Measurements from ENCODE around the gene PHF12. TPM values are rescaled to one million over a fixed set of nuclear protein-coding genes. Genes with fewer than 3 reads are reported as not detected.
A peak's percentile ranks its signal among the peaks of the same experiment; 100 is the strongest.
"Not testable (repeated sequence)": the region's sequence is repeated elsewhere in the genome, so short reads cannot be mapped to it uniquely, and the experiment has no call there.

The PHF12 gene
- total and polyA plus RNA-seq, 8 donors, result 8.3 to 206 (median 24.7) TPM

DNA sequence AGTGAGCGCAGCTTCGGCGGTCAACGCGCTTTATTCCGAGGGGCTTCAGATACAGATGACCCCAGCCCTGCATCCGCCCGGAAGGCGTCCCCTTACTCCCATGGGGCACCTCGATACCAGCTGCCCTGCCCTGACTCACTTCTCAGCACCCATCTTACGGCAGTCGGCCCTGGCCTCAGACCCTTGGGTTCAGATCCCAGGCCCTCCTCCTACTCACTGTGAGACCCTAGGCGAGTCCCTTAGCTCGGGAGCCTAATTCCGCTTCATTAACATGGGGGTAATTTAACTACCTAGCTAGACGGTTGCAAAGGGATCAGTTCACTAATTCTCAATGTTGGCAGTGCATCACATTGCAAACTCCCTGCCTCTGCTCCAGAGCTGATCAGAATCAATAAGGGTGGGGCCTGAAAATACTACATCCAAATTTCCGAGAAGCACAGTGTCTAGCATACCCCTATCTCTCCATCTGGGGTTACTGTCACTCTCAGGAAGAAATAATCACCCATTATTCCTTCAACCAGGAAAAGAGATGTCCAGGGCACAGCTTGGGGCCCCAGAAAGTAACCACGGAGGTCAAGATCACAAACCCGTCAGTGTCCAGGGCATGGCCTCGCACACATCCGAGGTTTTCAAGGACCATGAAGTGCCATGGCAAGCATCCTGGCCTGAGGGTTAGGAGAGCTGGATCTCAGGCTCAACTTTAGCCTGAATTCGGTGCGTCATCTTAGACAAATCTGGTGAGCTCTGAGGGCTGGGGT is 53.4 kb downstream of the PHF12 start:
- H3K4me3 ChIP-seq, result peak overlapping the region; percentile 90 to 98 (median 92)
- no peak for DNase-seq
- H3K36me3 ChIP-seq, result no peaks in the 10 kb centered on the region
- intact Hi-C loops (cut with DNase I; ENCODE audit: low total_unique reads), result no loop called here
- H3K4me1 ChIP-seq, result peaks cover 24 to 68% (median 50%) of the 10 kb centered on the region in 4 donors
- 17 to 28% (median 21%) methylated on average over 13 to 23 of the region's 23 CpGs for WGBS, 5 donors
- TF ChIP-seq, protein P1, sequence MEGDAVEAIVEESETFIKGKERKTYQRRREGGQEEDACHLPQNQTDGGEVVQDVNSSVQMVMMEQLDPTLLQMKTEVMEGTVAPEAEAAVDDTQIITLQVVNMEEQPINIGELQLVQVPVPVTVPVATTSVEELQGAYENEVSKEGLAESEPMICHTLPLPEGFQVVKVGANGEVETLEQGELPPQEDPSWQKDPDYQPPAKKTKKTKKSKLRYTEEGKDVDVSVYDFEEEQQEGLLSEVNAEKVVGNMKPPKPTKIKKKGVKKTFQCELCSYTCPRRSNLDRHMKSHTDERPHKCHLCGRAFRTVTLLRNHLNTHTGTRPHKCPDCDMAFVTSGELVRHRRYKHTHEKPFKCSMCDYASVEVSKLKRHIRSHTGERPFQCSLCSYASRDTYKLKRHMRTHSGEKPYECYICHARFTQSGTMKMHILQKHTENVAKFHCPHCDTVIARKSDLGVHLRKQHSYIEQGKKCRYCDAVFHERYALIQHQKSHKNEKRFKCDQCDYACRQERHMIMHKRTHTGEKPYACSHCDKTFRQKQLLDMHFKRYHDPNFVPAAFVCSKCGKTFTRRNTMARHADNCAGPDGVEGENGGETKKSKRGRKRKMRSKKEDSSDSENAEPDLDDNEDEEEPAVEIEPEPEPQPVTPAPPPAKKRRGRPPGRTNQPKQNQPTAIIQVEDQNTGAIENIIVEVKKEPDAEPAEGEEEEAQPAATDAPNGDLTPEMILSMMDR (IDR thresholded peaks at IDR 0.05), result no peak
- TF ChIP-seq POLR2A (IDR thresholded peaks at IDR 0.05) (no peak), POLR2AphosphoS5 (IDR thresholded peaks at IDR 0.05) (no peak), EP300 (IDR thresholded peaks at IDR 0.05) (no peak)
- H3K27me3 ChIP-seq, result no peaks in the 10 kb centered on the region
- no peaks in the 10 kb centered on the region for H3K9me3 ChIP-seq
- H3K27ac ChIP-seq, result peak overlapping the region; percentile 91 to 97 (median 95)

DNA sequence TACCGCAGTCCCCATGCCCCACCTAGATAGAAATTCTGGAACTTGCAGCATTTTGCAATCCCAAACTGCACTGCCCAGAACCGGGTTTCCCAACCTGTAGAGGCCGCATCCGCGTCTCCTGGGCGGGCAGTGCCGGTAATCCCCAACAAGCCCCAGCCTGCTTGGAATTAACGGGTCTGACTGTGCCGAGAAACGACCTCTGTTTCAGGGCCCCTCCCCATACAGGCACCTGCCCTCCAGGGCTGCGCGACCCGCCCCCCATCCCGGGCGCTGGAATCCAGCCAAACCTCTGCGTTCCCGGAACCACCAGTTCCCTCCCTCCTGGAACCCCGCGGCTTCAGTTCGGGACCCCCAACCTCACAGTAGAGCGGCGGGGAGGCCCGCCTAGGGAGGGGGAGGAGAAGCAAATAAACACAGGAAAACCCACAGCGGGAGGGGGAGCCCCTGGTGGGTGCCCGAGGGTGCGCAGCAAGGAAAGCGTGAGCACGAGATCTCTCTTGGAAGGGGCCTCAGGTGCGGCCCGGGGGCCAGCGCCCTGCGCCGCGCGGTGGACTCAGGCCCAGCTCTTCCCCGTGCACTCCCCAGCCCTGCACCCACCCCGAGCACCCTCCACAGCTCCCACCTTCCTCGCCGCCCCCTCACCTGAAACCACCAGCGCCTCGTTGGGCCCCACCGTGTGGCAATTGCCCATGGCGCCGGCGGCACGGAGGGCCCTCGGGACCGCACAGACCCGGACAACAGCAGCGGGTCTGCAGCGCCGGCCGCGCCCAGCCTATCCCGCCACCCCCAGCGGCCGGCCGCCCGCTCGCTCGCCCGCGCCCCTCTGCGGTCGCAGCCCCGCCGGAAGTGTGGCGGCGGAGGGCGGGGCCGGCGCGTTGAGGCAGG is 54.2 kb downstream of the PHF12 start, which contains the start of gene FLOT2:
Gene FLOT2, minus strand, starts transcription at position 850 of the 885 bp plus-strand sequence. Its CDS starts 159 bp downstream, at position 691.
- H3K27ac ChIP-seq, result peak within 1 kb of the TSS; percentile 91 to 97 (median 95)
- H3K4me1 ChIP-seq, result peaks cover 25 to 74% (median 54%) of the 10 kb centered on the region in 4 donors
- no peaks in the 10 kb centered on the region for H3K36me3 ChIP-seq
- peak within 1 kb of the TSS; percentile 90 to 98 (median 92) for H3K4me3 ChIP-seq
- WGBS, 5 donors, result 0 to 1% (median 0%) methylated on average over 34 to 73 of the region's 73 CpGs
- DNase-seq, result peak; percentile 54 to 89
- intact Hi-C loops (cut with DNase I; ENCODE audit: low total_unique reads), result no loop called here
- H3K9me3 ChIP-seq, result no peaks in the 10 kb centered on the region
- TF ChIP-seq, protein P1 (IDR thresholded peaks at IDR 0.05), result peak in 2 of 7 experiments; percentile 17 to 20
- peak in 2 of 3 donors; percentile 55 to 62 for TF ChIP-seq POLR2AphosphoS5 (IDR thresholded peaks at IDR 0.05)
- TF ChIP-seq POLR2A (IDR thresholded peaks at IDR 0.05), result no peak
- H3K27me3 ChIP-seq, result no peaks in the 10 kb centered on the region

- TF ChIP-seq EP300 (IDR thresholded peaks at IDR 0.05), result no peak
- TF ChIP-seq, protein P1 (IDR thresholded peaks at IDR 0.05), result no peak
- TF ChIP-seq POLR2AphosphoS5 (IDR thresholded peaks at IDR 0.05), result no peak
- TF ChIP-seq POLR2A (IDR thresholded peaks at IDR 0.05), result no peak
- H3K4me3 ChIP-seq, result peak overlapping the region; percentile 90 to 98 (median 92)
- no peaks in the 10 kb centered on the region for H3K27me3 ChIP-seq
- 6 to 21% (median 9%) methylated on average over 5 of the region's 5 CpGs for WGBS, 5 donors
- no peaks in the 10 kb centered on the region for H3K9me3 ChIP-seq
- peaks cover 25 to 74% (median 52%) of the 10 kb centered on the region in 4 donors for H3K4me1 ChIP-seq
- H3K27ac ChIP-seq, result peak overlapping the region; percentile 91 to 97 (median 95)
- intact Hi-C loops (cut with DNase I; ENCODE audit: low total_unique reads), result no loop called here
- DNase-seq, result no peak
- H3K36me3 ChIP-seq, result peaks cover 0 to 5% (median 2%) of the 10 kb centered on the region in 4 donors
Measured at GRCh38 chr17:28896491-28896883, 54.8 kb downstream of the PHF12 start.

GRCh38 chr17:28895794-28896447 is 55.4 kb downstream of the PHF12 start:
- intact Hi-C loops (cut with DNase I; ENCODE audit: low total_unique reads), result no loop called here
- 41 to 67% (median 47%) methylated on average over 3 of the region's 3 CpGs for WGBS, 5 donors
- no peak for DNase-seq
- Histone ChIP-seq H3K4me1 (peaks cover 25 to 74% (median 48%) of the 10 kb centered on the region in 4 donors), H3K9me3 (no peaks in the 10 kb centered on the region), H3K27ac (peak overlapping the region; percentile 91 to 97 (median 95)), H3K27me3 (no peaks in the 10 kb centered on the region), H3K4me3 (peak overlapping the region; percentile 90 to 98 (median 92)), H3K36me3 (peaks cover 0 to 11% (median 5%) of the 10 kb centered on the region in 4 donors)
- TF ChIP-seq POLR2AphosphoS5 (IDR thresholded peaks at IDR 0.05) (no peak), POLR2A (IDR thresholded peaks at IDR 0.05) (no peak), EP300 (IDR thresholded peaks at IDR 0.05) (no peak)
- TF ChIP-seq, protein P1 (IDR thresholded peaks at IDR 0.05), result no peak

DNA sequence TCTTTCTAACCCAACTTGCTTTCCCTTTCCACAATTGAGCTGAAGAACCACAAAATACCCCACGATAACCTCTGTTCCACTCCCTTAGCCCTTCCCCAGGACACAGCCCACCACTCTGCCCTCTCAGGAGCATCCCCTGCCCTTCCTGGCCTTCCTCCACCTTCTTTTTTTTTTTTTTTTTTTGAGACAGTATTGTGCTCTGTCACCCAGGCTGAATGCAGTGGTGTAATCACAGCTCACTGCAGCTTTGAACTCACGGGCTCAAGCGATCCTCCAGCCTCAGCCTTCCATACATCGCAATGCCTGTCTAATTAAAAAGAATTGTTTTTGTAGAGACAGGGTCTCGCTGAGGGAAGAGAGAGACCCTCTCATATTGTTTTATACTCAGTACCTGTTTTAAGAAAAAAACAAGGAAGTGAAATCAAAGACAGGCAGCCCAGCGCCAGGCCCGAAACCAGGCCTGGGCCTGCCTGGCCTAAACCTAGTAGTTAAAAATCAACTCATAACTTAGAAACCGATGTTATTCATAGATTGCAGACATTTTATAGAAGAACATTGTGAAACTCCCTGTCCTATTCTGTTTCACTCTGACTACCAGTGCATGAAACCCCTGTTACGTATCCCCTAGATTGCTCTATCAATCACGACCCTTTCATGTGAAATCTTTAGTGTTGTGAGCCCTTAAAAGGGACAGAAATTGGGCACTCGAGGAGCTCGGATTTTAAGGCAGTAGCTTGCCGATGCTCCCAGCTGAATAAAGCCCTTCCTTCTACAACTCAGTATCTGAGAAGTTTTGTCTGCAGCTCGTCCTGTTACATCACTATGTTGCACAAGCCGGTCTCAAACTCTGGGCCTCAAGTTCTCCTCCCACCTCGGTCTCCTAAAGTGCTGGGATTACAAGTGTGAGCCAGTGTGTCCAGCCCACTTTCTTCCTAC is 57.8 kb downstream of the PHF12 start:
- Histone ChIP-seq H3K4me1 (peaks cover 24 to 82% (median 45%) of the 10 kb centered on the region in 4 donors), H3K4me3 (peak overlapping the region in 1 of 4 donors; percentile 18)
- 72 to 77% (median 73%) methylated on average over 16 of the region's 16 CpGs for WGBS, 5 donors

More for the DNA sequence above, 57.8 kb downstream of the PHF12 start:
- H3K27me3 ChIP-seq; intact Hi-C loops (cut with DNase I; ENCODE audit: low total_unique reads); DNase-seq; H3K9me3 ChIP-seq: not testable (repeated sequence)
- peak overlapping the region in 4 of 5 donors; percentile 47 to 97 (median 70) for H3K27ac ChIP-seq
- H3K36me3 ChIP-seq, result peaks cover 0 to 16% (median 11%) of the 10 kb centered on the region in 4 donors
